Measurements from ENCODE around the gene CENPN.

DNA sequence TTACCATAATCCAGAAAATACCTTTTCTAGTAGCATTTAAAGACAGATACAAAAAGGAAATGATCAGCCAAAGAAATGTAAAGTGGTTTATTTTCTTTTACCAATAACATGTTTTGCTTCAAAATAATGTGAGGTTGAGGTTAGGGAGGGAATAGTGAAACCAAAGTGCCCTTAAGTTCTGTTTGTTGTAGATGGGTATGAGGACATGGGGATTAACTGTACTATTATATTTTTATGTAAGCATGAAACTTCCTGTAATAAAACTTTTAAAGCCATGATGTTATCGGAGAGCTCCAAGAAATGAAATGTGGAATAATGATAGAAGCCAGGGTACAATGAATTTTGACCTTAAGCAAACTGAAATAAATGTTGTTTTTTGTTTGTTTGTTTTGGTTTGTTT, 60.2 kb downstream of the CENPN start:
- TF ChIP-seq, protein P1, sequence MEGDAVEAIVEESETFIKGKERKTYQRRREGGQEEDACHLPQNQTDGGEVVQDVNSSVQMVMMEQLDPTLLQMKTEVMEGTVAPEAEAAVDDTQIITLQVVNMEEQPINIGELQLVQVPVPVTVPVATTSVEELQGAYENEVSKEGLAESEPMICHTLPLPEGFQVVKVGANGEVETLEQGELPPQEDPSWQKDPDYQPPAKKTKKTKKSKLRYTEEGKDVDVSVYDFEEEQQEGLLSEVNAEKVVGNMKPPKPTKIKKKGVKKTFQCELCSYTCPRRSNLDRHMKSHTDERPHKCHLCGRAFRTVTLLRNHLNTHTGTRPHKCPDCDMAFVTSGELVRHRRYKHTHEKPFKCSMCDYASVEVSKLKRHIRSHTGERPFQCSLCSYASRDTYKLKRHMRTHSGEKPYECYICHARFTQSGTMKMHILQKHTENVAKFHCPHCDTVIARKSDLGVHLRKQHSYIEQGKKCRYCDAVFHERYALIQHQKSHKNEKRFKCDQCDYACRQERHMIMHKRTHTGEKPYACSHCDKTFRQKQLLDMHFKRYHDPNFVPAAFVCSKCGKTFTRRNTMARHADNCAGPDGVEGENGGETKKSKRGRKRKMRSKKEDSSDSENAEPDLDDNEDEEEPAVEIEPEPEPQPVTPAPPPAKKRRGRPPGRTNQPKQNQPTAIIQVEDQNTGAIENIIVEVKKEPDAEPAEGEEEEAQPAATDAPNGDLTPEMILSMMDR (IDR thresholded peaks at IDR 0.05), result no peak
- TF ChIP-seq POLR2A (IDR thresholded peaks at IDR 0.05), result no peak
- TF ChIP-seq POLR2AphosphoS5 (IDR thresholded peaks at IDR 0.05), result no peak
